Right renal pelvis (tissue), 4 donors: ENCODE results near the gene IGF2BP3. TPM values are rescaled to one million over a fixed set of nuclear protein-coding genes. Genes with fewer than 3 reads are reported as not detected.
"Not testable (repeated sequence)": the region's sequence is repeated elsewhere in the genome, so short reads cannot be mapped to it uniquely, and the experiment has no call there.

Source experiments
- DNase-seq, 4 donors: peaks; one replicate each; pipeline ENCODE4 v3.0.0-alpha.2; 2013; ENCODE audit warnings: low read depth in 4 of 4, low spot score in 3 of 4, missing footprints in 1 of 4
- polyA plus RNA-seq, 4 donors: library from polyadenylated mRNA; unstranded; fragments of 120-200 nt; gene quantifications; one replicate each; pipeline ENCODE4 v1.2.1, GENCODE V29; 2013; ENCODE audit not compliant: insufficient read length in 4 of 4

The IGF2BP3 gene
- polyA plus RNA-seq, 4 donors: 54.5 to 68.8 (median 63.4) TPM

GRCh38 chr7:23434147-23434917 is 36.0 kb downstream of the IGF2BP3 start:
- no peak for DNase-seq

DNA sequence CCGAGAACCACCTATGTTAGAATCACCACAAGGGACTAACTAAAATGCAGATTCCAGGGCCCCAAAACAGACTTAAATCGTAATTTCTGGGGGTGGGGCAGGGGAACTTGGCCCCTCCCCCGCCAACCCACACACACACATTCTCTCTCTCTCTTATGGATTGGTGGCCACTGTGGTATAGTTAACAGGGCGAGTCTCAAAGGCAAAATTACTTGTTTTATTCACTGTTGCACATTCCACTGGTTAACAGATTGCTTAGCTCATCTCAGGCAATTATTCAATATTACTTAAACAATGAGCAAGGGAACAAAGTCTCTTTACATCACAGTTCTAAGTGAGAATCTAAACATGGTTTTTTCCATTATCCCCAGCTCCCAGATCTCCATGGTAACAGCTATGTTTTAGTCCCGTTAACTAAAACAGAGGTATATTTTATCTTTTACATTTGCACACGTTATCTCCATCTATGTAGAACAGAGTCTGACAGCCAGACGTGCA is 38.5 kb downstream of the IGF2BP3 start:
- DNase-seq: no peak

GRCh38 chr7:23430893-23431259 is 39.4 kb downstream of the IGF2BP3 start:
- no peak for DNase-seq

- DNase-seq: no peak
Measured at GRCh38 chr7:23426876-23427275, 43.4 kb downstream of the IGF2BP3 start.

- no peak for DNase-seq
Measured at GRCh38 chr7:23422909-23423308, 47.4 kb downstream of the IGF2BP3 start.

DNA sequence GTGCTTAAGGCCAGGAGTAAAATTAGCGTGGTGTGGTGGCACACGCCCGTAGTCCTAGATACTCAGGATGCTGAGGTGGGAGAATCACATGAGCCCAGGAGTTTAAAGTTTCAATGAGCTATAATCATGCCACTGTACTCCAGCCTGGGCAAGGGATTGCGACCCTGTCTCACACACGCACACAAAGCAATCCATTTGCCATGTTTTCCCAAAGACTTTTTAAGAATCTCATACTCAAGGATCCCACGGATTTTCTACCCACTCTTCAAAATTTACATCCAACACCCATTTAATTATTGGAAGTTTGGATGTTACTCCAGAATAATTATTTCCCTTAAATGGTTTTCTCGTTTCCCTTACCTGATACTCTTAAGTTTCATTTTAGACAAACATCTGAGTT is 47.9 kb downstream of the IGF2BP3 start:
- no peak for DNase-seq

- no peak for DNase-seq
Measured at GRCh38 chr7:23419845-23420244, 50.4 kb downstream of the IGF2BP3 start.

GRCh38 chr7:23419160-23419559 is 51.1 kb downstream of the IGF2BP3 start:
- no peak for DNase-seq

GRCh38 chr7:23418046-23418445 is 52.2 kb downstream of the IGF2BP3 start:
- DNase-seq: no peak

DNA sequence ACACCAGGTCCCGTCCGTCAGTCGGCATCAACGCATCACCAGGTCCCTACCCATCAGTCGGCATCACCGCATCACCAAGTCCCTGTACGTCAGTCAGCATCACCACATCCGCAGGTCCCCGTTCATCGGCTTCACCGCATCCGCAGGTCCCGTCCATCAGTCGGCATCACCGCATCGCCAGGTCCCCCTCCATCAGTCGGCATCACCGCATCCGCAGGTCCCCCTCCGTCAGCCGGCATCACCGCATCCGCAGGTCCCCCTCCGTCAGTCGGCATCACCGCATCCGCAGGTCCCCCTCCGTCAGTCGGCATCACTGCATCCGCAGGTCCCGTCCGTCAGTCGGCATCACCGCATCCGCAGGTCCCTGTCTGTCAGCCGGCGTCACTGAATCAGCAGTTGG is 55.1 kb downstream of the IGF2BP3 start:
- DNase-seq: no peak

- DNase-seq: no peak
Measured at GRCh38 chr7:23410446-23411183, 59.7 kb downstream of the IGF2BP3 start.

GRCh38 chr7:23406564-23406963 is 63.7 kb downstream of the IGF2BP3 start:
- DNase-seq: not testable (repeated sequence)

DNA sequence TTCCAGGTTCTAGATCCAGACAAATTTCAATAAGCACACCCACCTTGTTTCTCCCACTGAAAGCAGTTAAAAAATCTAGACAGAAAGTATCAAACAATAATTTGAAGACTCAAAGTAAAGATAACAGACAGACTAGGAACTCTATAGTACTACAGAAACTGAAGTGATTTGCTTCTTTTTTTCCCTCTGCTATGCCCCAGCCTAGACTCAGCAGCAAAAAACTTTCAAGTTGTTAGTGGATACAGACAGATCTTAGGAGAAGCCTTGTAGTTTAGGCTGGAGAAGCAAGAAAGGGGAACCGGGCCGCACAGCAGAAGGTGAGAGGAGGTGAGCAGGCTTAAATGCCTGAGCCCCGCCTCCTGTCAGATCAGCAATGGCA is 65.1 kb downstream of the IGF2BP3 start:
- DNase-seq: no peak

DNA sequence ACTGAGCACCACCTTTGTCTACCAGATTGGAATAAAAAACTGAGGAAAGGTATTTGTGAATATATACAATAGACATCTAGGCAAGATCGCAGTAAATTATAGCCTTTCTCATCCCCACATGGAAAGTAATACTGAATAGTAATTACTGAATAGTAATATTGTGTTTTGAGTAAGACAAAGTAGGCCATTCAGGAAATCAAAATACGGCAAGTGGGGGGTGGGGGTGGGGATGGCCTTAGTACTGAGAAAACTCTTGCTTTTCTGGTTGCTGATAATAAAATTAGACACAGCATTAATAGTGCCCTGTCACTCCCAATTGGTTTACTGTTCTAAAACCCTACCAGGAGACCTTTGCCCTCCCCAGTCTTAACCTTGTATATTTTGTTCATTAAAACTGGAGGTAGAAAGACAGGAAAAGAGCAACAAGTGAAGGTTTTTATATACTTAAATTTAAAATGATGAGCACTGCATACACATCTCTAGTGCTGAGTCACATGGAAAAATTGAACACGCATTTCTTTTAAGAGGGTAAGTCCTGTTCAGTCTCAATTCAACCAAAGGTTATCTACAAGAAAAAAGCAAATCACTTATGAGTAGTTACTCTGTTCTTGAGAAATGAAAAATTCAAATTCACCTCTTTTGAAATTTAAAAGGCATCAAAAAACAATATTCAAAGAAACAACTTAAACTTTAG is 65.6 kb downstream of the IGF2BP3 start:
- DNase-seq: no peak

GRCh38 chr7:23403970-23404369 is 66.3 kb downstream of the IGF2BP3 start:
- no peak for DNase-seq

- not testable (repeated sequence) for DNase-seq
Measured at GRCh38 chr7:23398090-23398489, 72.2 kb downstream of the IGF2BP3 start.

DNA sequence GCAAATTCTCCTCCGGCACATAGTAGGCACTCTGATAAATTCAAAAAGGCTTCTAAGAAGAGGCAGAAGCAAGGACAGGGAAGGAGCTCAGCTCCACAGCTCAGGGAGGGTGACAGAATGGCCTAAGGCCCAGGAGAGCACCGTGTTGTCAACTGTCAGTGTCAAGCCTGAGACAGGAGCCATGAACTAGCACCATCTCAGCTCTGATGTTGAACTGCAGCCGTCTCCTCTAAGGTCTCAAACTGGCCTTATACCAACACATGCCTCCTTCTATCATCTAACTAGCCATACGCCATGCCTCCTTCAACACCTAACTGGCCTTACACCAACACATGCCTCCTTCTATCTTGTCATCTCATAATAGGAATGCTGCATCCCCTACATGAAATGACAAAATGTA is 73.0 kb downstream of the IGF2BP3 start:
- DNase-seq: no peak

- DNase-seq: no peak
Measured at GRCh38 chr7:23396222-23397015, 73.9 kb downstream of the IGF2BP3 start.

GRCh38 chr7:23394488-23395171 is 75.7 kb downstream of the IGF2BP3 start:
- no peak for DNase-seq

DNA sequence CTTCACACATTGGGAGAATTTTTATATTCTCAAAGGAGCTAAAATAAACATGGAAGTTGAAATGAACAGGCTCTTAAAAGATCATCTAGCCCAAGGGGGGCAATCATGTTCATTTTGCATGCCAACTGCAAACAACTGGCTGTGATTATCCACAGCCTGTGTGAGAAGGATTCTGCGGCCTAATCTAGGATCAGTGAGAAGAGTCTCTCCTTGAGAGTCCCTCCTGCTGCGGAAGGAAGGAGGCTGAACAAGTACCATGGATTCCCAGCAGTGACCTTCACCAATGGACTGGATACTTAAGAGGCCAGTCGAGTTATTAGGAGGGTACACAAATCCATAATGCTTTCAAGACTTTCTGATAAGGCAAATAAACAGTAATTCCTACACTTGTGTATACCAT is 76.7 kb downstream of the IGF2BP3 start:
- no peak for DNase-seq
